Measurements from ENCODE around the gene LMOD2.
"Not testable (repeated sequence)": the region's sequence is repeated elsewhere in the genome, so short reads cannot be mapped to it uniquely, and the experiment has no call there.

LMOD2 gene

GRCh38 chr7:123655614-123656013, at the start of gene LMOD2:
LMOD2 (plus strand) TSS chr7:123655866; CDS start chr7:123655964, 98 bp downstream.
- no peak for DNase-seq

GRCh38 chr7:123607423-123607975, 48.2 kb upstream of the LMOD2 start:
- DNase-seq: no peak

- no peak for DNase-seq
These were observed 46.4 kb upstream of the LMOD2 start for GRCh38 chr7:123608991-123609882.

GRCh38 chr7:123609883-123610239, 45.8 kb upstream of the LMOD2 start:
- no peak for DNase-seq

GRCh38 chr7:123612024-123612423, 43.6 kb upstream of the LMOD2 start:
- no peak for DNase-seq

- peak; percentile 83 for DNase-seq
These were observed 40.3 kb upstream of the LMOD2 start for GRCh38 chr7:123615344-123615743.

GRCh38 chr7:123616223-123616622, 39.4 kb upstream of the LMOD2 start:
- DNase-seq: no peak

- no peak for DNase-seq
These were observed 34.0 kb upstream of the LMOD2 start for GRCh38 chr7:123621707-123622106.

GRCh38 chr7:123622660-123623386, 32.8 kb upstream of the LMOD2 start:
- DNase-seq: no peak

- DNase-seq: no peak
These were observed 31.0 kb upstream of the LMOD2 start for GRCh38 chr7:123624527-123625183.

- no peak for DNase-seq
These were observed 30.4 kb upstream of the LMOD2 start for GRCh38 chr7:123625254-123625653.

- no peak for DNase-seq
These were observed 27.8 kb upstream of the LMOD2 start for GRCh38 chr7:123627851-123628250.

GRCh38 chr7:123628829-123629228, 26.8 kb upstream of the LMOD2 start:
- DNase-seq: no peak

- DNase-seq: no peak
These were observed 26.4 kb upstream of the LMOD2 start for GRCh38 chr7:123629281-123629680.

- DNase-seq: no peak
These were observed 22.9 kb upstream of the LMOD2 start for GRCh38 chr7:123632808-123633207.

- DNase-seq: no peak
These were observed 22.1 kb upstream of the LMOD2 start for GRCh38 chr7:123633553-123633952.

GRCh38 chr7:123634011-123634573, 21.6 kb upstream of the LMOD2 start:
- DNase-seq: not testable (repeated sequence)

- no peak for DNase-seq
These were observed 19.9 kb upstream of the LMOD2 start for GRCh38 chr7:123635551-123636359.

GRCh38 chr7:123637203-123637602, 18.5 kb upstream of the LMOD2 start:
- DNase-seq: no peak

GRCh38 chr7:123637878-123638277, 17.8 kb upstream of the LMOD2 start:
- DNase-seq: no peak

GRCh38 chr7:123639631-123640030, 16.0 kb upstream of the LMOD2 start:
- DNase-seq: no peak

- no peak for DNase-seq
These were observed 15.1 kb upstream of the LMOD2 start for GRCh38 chr7:123640583-123640982.

Data from amniotic stem cell (primary cell).